Measurements from ENCODE around the gene MTSS2.

DNA sequence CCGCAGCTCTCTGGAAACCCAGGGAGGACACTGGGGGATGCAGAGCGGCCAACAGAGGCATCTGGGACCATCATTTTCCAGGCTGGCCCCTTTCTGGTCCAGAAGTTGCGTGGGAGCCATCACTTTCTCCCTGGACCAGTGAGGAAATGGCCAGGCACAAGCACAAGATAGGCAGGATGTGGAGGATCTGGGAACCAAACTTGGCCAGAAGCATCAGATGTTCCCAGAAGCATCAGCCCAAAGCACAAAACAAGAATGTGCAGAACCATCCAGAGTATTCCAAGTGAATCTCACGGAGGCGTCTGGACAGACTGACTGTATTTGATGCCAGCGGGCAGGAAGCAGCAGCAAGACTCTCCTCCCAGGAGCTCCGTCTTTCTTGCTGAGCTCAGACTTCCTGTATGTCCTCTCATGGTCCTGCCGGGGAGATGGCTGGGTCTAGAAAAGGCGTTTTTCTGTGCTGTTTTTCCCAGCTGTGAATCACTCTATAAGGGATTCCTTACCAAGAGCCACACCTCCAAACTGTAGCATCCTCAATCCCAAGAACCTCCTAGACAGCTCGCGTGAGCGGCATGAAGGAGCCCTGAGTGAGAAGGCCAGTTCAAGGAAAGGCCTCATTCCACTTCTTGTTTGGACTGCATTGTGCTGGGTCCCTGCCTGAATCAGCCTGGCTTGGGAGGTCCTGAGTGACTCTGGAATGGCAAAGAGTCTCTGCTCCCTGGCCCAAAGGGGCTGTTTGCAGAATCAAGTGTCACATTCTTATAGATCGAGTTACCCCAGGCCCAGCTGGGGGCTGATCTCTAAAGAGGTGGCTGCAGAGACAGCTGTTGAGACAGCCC is 49.5 kb upstream of the MTSS2 start:
- TF ChIP-seq, protein P1, sequence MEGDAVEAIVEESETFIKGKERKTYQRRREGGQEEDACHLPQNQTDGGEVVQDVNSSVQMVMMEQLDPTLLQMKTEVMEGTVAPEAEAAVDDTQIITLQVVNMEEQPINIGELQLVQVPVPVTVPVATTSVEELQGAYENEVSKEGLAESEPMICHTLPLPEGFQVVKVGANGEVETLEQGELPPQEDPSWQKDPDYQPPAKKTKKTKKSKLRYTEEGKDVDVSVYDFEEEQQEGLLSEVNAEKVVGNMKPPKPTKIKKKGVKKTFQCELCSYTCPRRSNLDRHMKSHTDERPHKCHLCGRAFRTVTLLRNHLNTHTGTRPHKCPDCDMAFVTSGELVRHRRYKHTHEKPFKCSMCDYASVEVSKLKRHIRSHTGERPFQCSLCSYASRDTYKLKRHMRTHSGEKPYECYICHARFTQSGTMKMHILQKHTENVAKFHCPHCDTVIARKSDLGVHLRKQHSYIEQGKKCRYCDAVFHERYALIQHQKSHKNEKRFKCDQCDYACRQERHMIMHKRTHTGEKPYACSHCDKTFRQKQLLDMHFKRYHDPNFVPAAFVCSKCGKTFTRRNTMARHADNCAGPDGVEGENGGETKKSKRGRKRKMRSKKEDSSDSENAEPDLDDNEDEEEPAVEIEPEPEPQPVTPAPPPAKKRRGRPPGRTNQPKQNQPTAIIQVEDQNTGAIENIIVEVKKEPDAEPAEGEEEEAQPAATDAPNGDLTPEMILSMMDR (IDR thresholded peaks at IDR 0.05; ENCODE audit: insufficient read depth, low read depth, low read length) = no peak
- TF ChIP-seq EZH2 (IDR thresholded peaks at IDR 0.05; ENCODE audit: insufficient read depth, low read length) = no peak
